IMR-90 (cell line): ENCODE results near the gene ADGRF1. TPM values are rescaled to one million over a fixed set of nuclear protein-coding genes. Genes with fewer than 3 reads are reported as not detected.

ENCODE experiments used
- ATAC-seq: fragments of 200-7000 bp; cut with Tn5 transposase; 2 replicates; pipeline ENCODE4 v1.9.1; 2020; ENCODE audit warnings: low read depth, mild to moderate bottlenecking, moderate library complexity
- BruUV-seq: library from RNA; stranded (reverse); fragments of 400-500 nt; replicated peaks from 2 replicates; lab custom pipeline; 2021; lab: Mats Ljungman, UMichigan
- CTCF ChIA-PET: fragments of 300-600 bp; formaldehyde crosslinking; extraction: SDS; loops from one replicate; lab custom pipeline; 2021; ENCODE audit warnings: antibody characterized with exemption; lab: Yijun Ruan, JAX
- POLR2A ChIA-PET: fragments of 300-600 bp; sonication (Branson Sonifier 250); formaldehyde crosslinking; loops from one replicate; lab custom pipeline; 2022; ENCODE audit warnings: antibody characterized with exemption; ENCODE audit not compliant: unreplicated experiment; lab: Charles Lee
- DNase-seq: peaks from one replicate; pipeline ENCODE4 v3.0.0; 2013
- H2AFZ ChIP-seq: replicated peaks from 2 replicates; pipeline ENCODE3; 2013; ENCODE audit warnings: low read length, mild to moderate bottlenecking; ENCODE audit not compliant: poor library complexity
- H2AK5ac ChIP-seq: 2 replicates; pipeline ENCODE4 v1.6.1; 2013; ENCODE audit warnings: low read depth, low read length, inconsistent platforms
- H2AK9ac ChIP-seq: replicated peaks from 2 replicates; pipeline ENCODE3; 2013; ENCODE audit warnings: mild to moderate bottlenecking, low read depth, low read length, moderate library complexity; ENCODE audit not compliant: poor library complexity
- H2BK120ac ChIP-seq: 2 replicates; pipeline ENCODE4 v1.6.1; 2013; ENCODE audit warnings: low read depth, low read length, inconsistent platforms
- H2BK15ac ChIP-seq: 3 replicates; pipeline ENCODE4 v1.6.1; 2013; ENCODE audit warnings: low read depth, low read length, inconsistent platforms
- H2BK20ac ChIP-seq: 2 replicates; pipeline ENCODE4 v1.6.1; 2013; ENCODE audit warnings: low read depth, mild to moderate bottlenecking, inconsistent platforms, low read length, moderate library complexity
- H2BK5ac ChIP-seq: 2 replicates; pipeline ENCODE4 v1.6.1; 2013; ENCODE audit warnings: mild to moderate bottlenecking, low read depth, low read length, inconsistent platforms; ENCODE audit not compliant: poor library complexity, severe bottlenecking
- H3K14ac ChIP-seq: replicated peaks from 2 replicates; pipeline ENCODE4 v1.6.1; 2013; ENCODE audit warnings: low read depth, low read length, inconsistent platforms
- H3K18ac ChIP-seq: 2 replicates; pipeline ENCODE4 v1.6.1; 2013; ENCODE audit warnings: low read depth, low read length, control low read depth
- H3K23ac ChIP-seq: 2 replicates; pipeline ENCODE4 v1.6.1; 2013; ENCODE audit warnings: low read depth, low read length, inconsistent platforms
- H3K27ac ChIP-seq: 2 replicates; pipeline ENCODE4 v1.5.1; 2013; ENCODE audit warnings: mild to moderate bottlenecking, control low read depth, low read length; ENCODE audit not compliant: insufficient read depth
- H3K27me3 ChIP-seq: 2 replicates; pipeline ENCODE4 v1.6.1; 2013; ENCODE audit warnings: low read length; ENCODE audit not compliant: control insufficient read depth, insufficient read depth
- H3K36me3 ChIP-seq: 2 replicates; pipeline ENCODE4 v1.6.1; 2013; ENCODE audit warnings: low read length, mixed read lengths; ENCODE audit not compliant: control insufficient read depth, insufficient read depth
- H3K4ac ChIP-seq: 2 replicates; pipeline ENCODE4 v1.6.1; 2013; ENCODE audit warnings: low read depth, low read length, inconsistent platforms
- H3K4me1 ChIP-seq: 2 replicates; pipeline ENCODE4 v1.6.1; 2013; ENCODE audit warnings: low read length, mixed read lengths; ENCODE audit not compliant: control insufficient read depth, insufficient read depth
- H3K4me2 ChIP-seq: 2 replicates; pipeline ENCODE4 v1.6.1; 2013; ENCODE audit warnings: low read depth, mild to moderate bottlenecking, control low read depth, low read length, moderate library complexity
- H3K4me3 ChIP-seq: 2 replicates; pipeline ENCODE4 v1.5.1; 2013; ENCODE audit warnings: low read depth, mild to moderate bottlenecking, control low read depth, low read length, moderate library complexity; ENCODE audit not compliant: insufficient read depth
- H3K56ac ChIP-seq: 2 replicates; pipeline ENCODE4 v1.6.1; 2013; ENCODE audit warnings: low read length, inconsistent platforms; ENCODE audit not compliant: insufficient read depth; ENCODE audit errors: extremely low read depth
- H3K79me1 ChIP-seq, 2 experiments: 2 replicates each; pipeline ENCODE4 v1.6.1; 2013; ENCODE audit warnings: low read length in 2 of 2, inconsistent platforms in 1 of 2, low read depth in 1 of 2
- H3K9ac ChIP-seq: 2 replicates; pipeline ENCODE4 v1.6.1; 2013; ENCODE audit warnings: low read depth, low read length, control low read depth
- H3K9me1 ChIP-seq: 2 replicates; pipeline ENCODE4 v1.6.1; 2013; ENCODE audit warnings: low read length, inconsistent platforms; ENCODE audit not compliant: insufficient read depth
- H3K9me3 ChIP-seq: 2 replicates; pipeline ENCODE4 v1.6.1; 2013; ENCODE audit warnings: low read length; ENCODE audit not compliant: control insufficient read depth, insufficient read depth
- H4K20me1 ChIP-seq: 2 replicates; pipeline ENCODE4 v1.6.1; 2013; ENCODE audit warnings: low read length, inconsistent platforms; ENCODE audit not compliant: insufficient read depth
- H4K5ac ChIP-seq: 2 replicates; pipeline ENCODE4 v1.6.1; 2013; ENCODE audit warnings: mild to moderate bottlenecking, low read depth, low read length, control low read depth
- H4K8ac ChIP-seq, 2 experiments: 2 replicates each; pipeline ENCODE4 v1.6.1; 2013; ENCODE audit warnings: low read depth in 2 of 2, low read length in 2 of 2, control low read depth in 1 of 2, inconsistent platforms in 1 of 2
- H4K91ac ChIP-seq: 2 replicates; pipeline ENCODE4 v1.6.1; 2013; ENCODE audit warnings: low read depth, low read length, inconsistent platforms; ENCODE audit not compliant: insufficient read depth
- BHLHE40 ChIP-seq: fragments of 150-350 bp; IDR thresholded peaks from 2 replicates; pipeline ENCODE4 v1.6.1; 2016; ENCODE audit warnings: mild to moderate bottlenecking, low read depth, low read length
- CHD1 ChIP-seq: IDR thresholded peaks from 2 replicates; pipeline ENCODE4 v1.6.1; 2012; ENCODE audit warnings: low read depth, low read length, improper control_type of control experiment
- ELK1 ChIP-seq: fragments of 150-350 bp; IDR thresholded peaks from 2 replicates; pipeline ENCODE4 v1.6.1; 2016; ENCODE audit warnings: low read depth, mild to moderate bottlenecking, low read length, moderate library complexity, borderline replicate concordance
- RAD21 ChIP-seq: IDR thresholded peaks from 2 replicates; pipeline ENCODE4 v1.6.1; 2012; ENCODE audit warnings: low read length, improper control_type of control experiment
- RCOR1 ChIP-seq: IDR thresholded peaks from 2 replicates; pipeline ENCODE4 v1.6.1; 2012; ENCODE audit warnings: mild to moderate bottlenecking, low read length, improper control_type of control experiment; ENCODE audit not compliant: insufficient replicate concordance
- WGBS, 2 experiments: methylation state at CpG; one replicate each; pipeline versions ENCODE4 v1.1.5 to v1.1.7; 2013; ENCODE audit warnings: missing lambda C conversion rate in 2 of 2; ENCODE audit not compliant: insufficient read length in 1 of 2; ENCODE audit errors: extremely low coverage in 2 of 2; 5-methylcytosine and 5-hydroxymethylcytosine counted together
- dilution Hi-C: fragments of 300-500 bp; cut with HindIII; formaldehyde crosslinking; loops from one replicate; pipeline ENCODE4 v1.14.3; 2018; ENCODE audit warnings: low sequenced_read_pairs; ENCODE audit not compliant: unreplicated experiment
- in situ Hi-C: fragments of 300-500 bp; cut with MboI; formaldehyde crosslinking; loops from 3 replicates; pipeline ENCODE4 v1.14.3; 2019; ENCODE audit warnings: low sequenced_read_pairs, inconsistent platforms, mixed read lengths
- intact Hi-C: fragments of 100-400 bp; cut with micrococcal nuclease; formaldehyde crosslinking; loops from 2 replicates; pipeline ENCODE4 v1.10.0; 2022
- polyA plus RNA-seq, 3 experiments: library from polyadenylated mRNA; depleted of rRNA; stranded (reverse); fragments of >200 nt; gene quantifications; 2 replicates each; pipeline ENCODE4 v1.2.3, GENCODE V29; 2012; ENCODE audit warnings: low replicate concordance in 1 of 3
- total RNA-seq: library from RNA; depleted of rRNA; stranded (reverse); fragments of >200 nt; gene quantifications from 2 replicates; pipeline ENCODE4 v1.2.3, GENCODE V29; 2012
- TF ChIP-seq, protein P1 (sequence below): fragments of 150-350 bp; IDR thresholded peaks from 2 replicates; pipeline ENCODE4 v1.6.1; 2017; ENCODE audit warnings: mild to moderate bottlenecking, antibody characterized with exemption, low read length, low read depth

ADGRF1 gene
- total and polyA plus RNA-seq, 2 of the 4 experiments (the other 2 are of a cell fraction): not detected

DNA sequence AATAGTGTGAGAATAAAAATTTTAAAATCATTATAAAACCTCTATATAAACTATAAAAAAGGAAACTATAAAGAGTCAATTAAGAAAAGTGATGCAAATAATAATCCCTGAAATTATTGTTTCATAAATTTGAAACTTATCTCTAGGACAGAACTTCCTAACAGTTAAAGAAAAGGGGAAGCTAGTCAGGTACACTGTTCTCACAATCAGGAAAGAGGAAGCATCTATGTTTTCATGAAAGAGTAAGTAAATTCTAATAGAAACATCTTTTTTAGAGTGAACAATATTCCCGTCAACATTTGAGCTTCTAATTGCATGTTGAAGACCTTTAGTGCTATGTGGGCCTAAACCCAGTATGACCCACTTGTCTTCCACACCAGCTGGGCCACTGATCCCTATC is 1.2 kb upstream of the ADGRF1 start:
- H2BK5ac ChIP-seq: no peak overlapping the region
- intact Hi-C loops: no loop called here
- no CpG with 5 or more reads among the region's 1 CpG for WGBS, 2 experiments
- no peak overlapping the region for H3K27ac ChIP-seq
- no peak overlapping the region for H4K91ac ChIP-seq
- H3K23ac ChIP-seq: no peak overlapping the region
- no TSS peak for BruUV-seq
- no peaks in the 10 kb centered on the region for H3K79me1 ChIP-seq
- H3K9me1 ChIP-seq: no peaks in the 10 kb centered on the region
- no peak overlapping the region for H4K8ac ChIP-seq
- H3K9me3 ChIP-seq: no peaks in the 10 kb centered on the region
- no peak overlapping the region for H3K4me3 ChIP-seq
- no peak overlapping the region for H4K5ac ChIP-seq
- ChIA-PET POLR2A (no interaction called here), CTCF (no interaction called here)
- H3K56ac ChIP-seq: no peak overlapping the region
- no peak overlapping the region for H2BK15ac ChIP-seq
- no peaks in the 10 kb centered on the region for H3K36me3 ChIP-seq
- no peak for DNase-seq
- dilution Hi-C loops: no loop called here
- H2BK20ac ChIP-seq: no peak overlapping the region
- no peak overlapping the region for H3K18ac ChIP-seq
- H2BK120ac ChIP-seq: no peak overlapping the region
- H3K27me3 ChIP-seq: no peaks in the 10 kb centered on the region; the same call in 1 of the 2 replicates
- no peak overlapping the region for H3K9ac ChIP-seq
- H2AK5ac ChIP-seq: no peak overlapping the region
- no peak for ATAC-seq
- no peaks in the 10 kb centered on the region for H4K20me1 ChIP-seq
- H2AK9ac ChIP-seq: no peak overlapping the region
- no peak overlapping the region for H3K14ac ChIP-seq
- no peak overlapping the region for H3K4me2 ChIP-seq
- no peaks in the 10 kb centered on the region for H3K4me1 ChIP-seq
- H3K4ac ChIP-seq: no peak overlapping the region
- TF ChIP-seq RAD21: no peak
- TF ChIP-seq, protein P1, sequence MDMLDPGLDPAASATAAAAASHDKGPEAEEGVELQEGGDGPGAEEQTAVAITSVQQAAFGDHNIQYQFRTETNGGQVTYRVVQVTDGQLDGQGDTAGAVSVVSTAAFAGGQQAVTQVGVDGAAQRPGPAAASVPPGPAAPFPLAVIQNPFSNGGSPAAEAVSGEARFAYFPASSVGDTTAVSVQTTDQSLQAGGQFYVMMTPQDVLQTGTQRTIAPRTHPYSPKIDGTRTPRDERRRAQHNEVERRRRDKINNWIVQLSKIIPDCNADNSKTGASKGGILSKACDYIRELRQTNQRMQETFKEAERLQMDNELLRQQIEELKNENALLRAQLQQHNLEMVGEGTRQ: no peak
- no peak for TF ChIP-seq ELK1
- TF ChIP-seq BHLHE40: no peak
- TF ChIP-seq CHD1: no peak
- TF ChIP-seq RCOR1: no peak
- H2AFZ ChIP-seq: no peak overlapping the region
- in situ Hi-C loops: loop anchor here (10.0 kb wide), 1 partner anchor 198 kb away; no protein-coding TSS in a partner anchor
